HG03159 (cell line): ENCODE results near the gene TOX4.
"Not testable (repeated sequence)": the region's sequence is repeated elsewhere in the genome, so short reads cannot be mapped to it uniquely, and the experiment has no call there.

ENCODE experiments used
- ATAC-seq: cut with Tn5 transposase; IDR thresholded peaks from one replicate; pipeline ENCODE4 v1.9.1; 2021; ENCODE audit warnings: mild to moderate bottlenecking, moderate library complexity; ENCODE audit not compliant: unreplicated experiment

TOX4 gene

GRCh38 chr14:21533294-21533693, 56.3 kb downstream of the TOX4 start:
- no peak for ATAC-seq

GRCh38 chr14:21534576-21534975, 57.6 kb downstream of the TOX4 start:
- no peak for ATAC-seq

DNA sequence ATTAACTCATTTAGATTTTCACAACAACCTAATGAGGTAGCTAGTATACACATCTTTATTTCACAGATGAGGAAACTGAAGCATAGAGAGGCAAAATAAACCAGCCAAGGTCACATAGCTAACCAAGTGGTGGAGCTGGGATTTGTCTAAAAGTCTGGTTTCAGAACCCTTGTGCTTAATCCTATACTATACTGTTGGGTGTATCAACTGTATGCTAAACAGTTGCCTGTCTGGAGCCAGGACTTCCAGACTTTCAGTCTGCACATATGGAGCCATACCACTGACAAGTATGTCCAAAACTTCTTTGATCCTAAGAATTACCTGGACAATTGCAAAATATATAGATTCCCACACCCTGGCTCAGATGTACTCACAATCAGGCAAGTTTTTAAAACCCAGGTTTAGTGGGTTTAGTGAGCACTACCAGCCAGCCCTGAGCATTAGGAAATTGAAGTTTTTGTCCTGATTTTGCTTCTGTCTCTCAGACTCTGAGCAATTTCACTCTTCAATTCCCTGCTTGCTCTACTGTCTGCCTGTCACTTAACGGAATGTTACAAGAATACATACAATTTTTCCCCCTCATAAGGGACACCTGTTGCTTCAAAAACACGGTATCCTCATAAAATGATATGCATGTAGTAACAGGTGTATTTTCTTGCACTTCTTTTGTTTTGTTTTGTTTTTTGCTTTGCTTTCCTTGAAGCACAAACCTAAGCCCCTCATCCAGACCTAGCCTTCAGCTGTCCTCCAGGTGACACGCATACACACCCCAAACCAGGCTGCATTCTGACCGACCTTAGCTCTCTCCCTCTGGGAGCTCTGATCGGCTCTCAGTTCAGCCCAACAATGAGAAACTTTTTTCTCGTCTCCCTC, 58.8 kb downstream of the TOX4 start:
- no peak for ATAC-seq

DNA sequence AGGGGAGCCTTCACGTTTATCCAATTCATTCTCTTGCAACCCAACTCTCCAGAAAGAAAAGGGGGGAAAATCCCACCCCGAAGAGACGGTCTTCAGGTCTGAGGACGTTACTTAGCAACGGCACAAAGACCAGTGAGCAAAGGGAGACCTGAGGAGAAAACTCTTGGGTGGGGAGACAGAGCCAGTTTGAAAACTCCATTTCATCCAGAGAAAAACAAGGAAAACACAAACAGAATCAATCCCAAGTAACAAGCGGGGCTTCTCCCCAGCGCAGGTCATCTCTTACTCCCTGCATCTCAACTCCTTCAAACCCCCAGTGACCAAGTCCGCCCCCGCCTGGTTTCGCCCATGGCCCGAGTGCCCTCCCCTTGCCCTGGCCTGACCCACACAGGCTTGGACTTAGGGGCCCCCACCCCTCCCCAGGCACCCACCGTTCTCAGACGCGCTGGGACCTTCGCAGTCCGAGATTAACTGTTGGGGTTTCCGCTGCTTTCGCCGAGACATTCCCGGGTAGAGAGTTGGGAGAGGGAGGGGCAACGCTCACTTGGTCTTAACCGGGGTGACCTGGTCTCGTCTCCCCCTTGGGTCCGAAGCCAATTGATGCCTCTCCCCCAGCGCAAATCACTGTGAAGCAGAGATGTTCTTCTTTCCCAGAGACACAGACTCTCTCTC, 59.6 kb downstream of the TOX4 start:
- ATAC-seq: no peak

DNA sequence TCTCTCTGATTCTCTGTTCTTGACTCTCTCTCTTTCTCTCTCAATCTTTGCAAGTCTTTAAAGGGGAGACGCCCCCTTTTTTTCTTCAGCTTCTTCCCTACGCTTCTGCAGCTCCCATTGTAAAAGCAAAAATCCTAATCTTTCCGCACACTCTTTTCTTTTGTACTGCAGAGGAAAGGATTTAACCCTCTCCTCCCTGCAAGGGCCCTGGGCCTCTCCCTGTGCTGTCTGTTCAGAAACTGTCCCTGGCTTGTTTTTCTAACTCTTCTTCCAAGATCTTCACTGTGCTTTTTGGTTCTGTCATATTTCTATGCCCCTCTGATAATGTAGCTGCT, 60.1 kb downstream of the TOX4 start:
- no peak for ATAC-seq

DNA sequence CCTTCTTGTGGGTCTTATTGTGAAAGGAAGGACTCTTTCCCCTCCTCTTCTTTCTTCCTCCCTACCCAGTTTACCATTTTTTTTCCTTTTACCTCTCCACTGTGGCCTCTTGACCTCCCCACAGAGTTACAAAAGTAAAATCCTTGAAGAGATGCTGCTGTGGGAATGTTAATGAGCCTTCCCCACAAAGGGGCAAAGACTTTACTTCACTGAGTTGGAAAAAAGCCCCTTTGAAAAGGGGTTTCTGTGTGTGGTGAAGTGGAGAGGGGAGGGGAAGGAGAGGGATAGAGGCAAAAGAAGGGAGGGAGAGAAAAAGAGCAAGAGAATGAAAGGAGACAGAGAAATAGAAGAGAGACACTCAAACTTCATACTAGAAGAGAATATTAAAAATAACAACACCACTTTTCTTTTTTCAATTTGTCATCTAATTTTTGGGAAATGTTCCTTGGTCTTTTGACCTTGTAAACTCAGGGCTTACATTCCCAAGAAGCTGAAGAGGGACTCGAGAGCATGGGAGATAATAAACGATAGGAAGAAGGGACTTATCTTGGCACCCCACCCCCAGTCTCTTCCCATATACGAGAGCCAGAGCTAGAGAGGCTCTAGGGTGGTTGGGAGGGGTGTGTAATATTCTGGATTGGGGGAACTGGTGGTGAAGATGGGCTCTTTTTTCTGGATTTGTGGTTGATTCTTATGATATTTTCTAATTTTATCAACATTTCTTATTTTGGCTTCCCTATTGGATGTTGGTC, 62.4 kb downstream of the TOX4 start:
- ATAC-seq: no peak

GRCh38 chr14:21541413-21542074, 64.5 kb downstream of the TOX4 start:
- no peak for ATAC-seq

DNA sequence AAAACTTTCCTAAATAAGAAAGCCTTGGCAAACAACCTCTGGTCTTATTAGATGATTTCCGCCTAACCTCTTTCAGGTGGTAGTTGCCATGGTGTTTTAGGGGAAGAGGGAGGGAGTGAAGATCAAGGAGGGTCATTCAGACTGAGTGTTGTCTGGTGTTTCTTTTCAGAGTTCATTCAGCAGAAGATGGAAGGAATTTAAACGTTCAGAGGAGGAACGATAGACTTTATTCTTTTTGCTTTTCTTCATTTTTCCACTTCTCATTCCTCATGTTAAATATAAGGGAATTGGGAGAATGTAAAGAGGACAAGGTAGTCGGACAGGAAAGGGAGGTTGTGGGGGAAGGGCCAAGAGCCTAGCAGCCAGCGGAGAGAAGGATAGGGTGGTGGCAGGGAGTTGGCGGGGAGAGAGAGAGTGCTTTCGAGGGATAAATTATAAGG, 66.5 kb downstream of the TOX4 start:
- ATAC-seq: no peak

DNA sequence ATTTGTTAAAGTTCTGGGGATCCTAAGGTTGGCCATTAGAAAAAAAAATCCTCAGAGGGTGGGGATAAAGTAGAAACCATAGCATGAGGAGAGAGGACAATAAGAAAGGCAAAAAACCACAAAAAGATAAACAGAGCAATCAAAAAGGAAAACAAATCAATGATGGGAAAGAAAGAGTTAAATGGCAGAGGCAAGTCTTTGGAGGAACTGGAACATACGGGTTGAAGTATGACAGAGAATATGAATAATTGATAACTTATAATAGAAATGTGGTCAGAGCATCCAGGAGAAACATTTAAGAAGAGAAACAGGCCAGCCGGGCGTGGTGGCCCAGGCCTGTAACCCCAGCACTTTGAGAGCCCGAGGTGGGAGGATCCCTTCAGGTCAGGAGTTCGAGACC, 67.0 kb downstream of the TOX4 start:
- ATAC-seq: no peak

- ATAC-seq: not testable (repeated sequence)
These were observed 67.6 kb downstream of the TOX4 start for GRCh38 chr14:21544588-21544987.
